HepG2 (cell line): ENCODE data around the gene PTPRM.

Experiments used
- CHD2 ChIP-seq: IDR thresholded peaks from 2 replicates; pipeline ENCODE4 v1.6.1; 2011; ENCODE audit warnings: low read depth, low read length, improper control_type of control experiment
- HMG20A ChIP-seq: IDR thresholded peaks from 2 replicates; pipeline ENCODE4 v1.6.1; 2016; ENCODE audit warnings: borderline replicate concordance
- HNF1B ChIP-seq: sonication (generic); formaldehyde crosslinking; IDR thresholded peaks from 2 replicates; pipeline ENCODE4 v1.5.1; 2020; ENCODE audit warnings: mild to moderate bottlenecking, moderate library complexity, missing genetic modification reagents
- KDM1A ChIP-seq: IDR thresholded peaks from 2 replicates; pipeline ENCODE4 v1.6.1; 2016; ENCODE audit warnings: missing compliant biosample characterization
- MLX ChIP-seq: IDR thresholded peaks from 2 replicates; pipeline ENCODE4 v1.6.1; 2016
- TF ChIP-seq, protein P1 (sequence below): sonication (generic); formaldehyde crosslinking; conservative IDR thresholded peaks from 2 replicates; pipeline ENCODE4 v1.4.0; 2020; ENCODE audit warnings: missing genetic modification reagents

DNA sequence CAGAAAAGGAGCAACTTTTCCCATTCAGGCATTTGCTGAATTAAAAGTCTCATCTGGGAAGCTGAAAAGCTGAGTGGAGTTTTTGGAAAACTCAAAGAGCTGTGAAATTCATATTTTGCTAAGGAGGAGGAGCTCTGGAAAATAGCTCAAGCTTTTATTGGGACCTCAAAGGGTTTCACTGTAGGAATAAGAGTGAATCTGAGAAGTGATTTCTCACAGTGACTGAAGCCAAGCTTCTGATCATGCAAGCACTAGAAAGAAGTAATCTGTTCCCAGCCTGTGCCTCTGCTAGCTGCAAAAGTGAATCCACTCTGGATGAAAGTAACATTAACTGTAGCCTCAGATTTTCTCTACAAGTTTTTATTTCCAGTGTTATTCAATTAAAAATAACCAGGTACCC is 283.3 kb downstream of the PTPRM start:
- no peak for TF ChIP-seq HNF1B
- TF ChIP-seq, protein P1, sequence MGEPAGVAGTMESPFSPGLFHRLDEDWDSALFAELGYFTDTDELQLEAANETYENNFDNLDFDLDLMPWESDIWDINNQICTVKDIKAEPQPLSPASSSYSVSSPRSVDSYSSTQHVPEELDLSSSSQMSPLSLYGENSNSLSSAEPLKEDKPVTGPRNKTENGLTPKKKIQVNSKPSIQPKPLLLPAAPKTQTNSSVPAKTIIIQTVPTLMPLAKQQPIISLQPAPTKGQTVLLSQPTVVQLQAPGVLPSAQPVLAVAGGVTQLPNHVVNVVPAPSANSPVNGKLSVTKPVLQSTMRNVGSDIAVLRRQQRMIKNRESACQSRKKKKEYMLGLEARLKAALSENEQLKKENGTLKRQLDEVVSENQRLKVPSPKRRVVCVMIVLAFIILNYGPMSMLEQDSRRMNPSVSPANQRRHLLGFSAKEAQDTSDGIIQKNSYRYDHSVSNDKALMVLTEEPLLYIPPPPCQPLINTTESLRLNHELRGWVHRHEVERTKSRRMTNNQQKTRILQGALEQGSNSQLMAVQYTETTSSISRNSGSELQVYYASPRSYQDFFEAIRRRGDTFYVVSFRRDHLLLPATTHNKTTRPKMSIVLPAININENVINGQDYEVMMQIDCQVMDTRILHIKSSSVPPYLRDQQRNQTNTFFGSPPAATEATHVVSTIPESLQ, result no peak
- TF ChIP-seq CHD2, result no peak
- TF ChIP-seq HMG20A, result no peak
- no peak for TF ChIP-seq KDM1A (CRISPR knock-in tag)
- no peak for TF ChIP-seq MLX (CRISPR knock-in tag)
